Esophagus squamous epithelium (tissue), 4 donors: ENCODE results near the gene GSE1.

Source experiments
- CTCF ChIP-seq, 6 experiments: fragments of 450-650 bp in 4 of 6; fragments of 200-600 bp in 2 of 6; sonication (generic) in 2 of 6; IDR thresholded peaks; one replicate each; pipeline ENCODE4 v1.5.1; 2016 to 2019; ENCODE audit warnings: antibody characterized with exemption in 6 of 6, mild to moderate bottlenecking in 4 of 6, moderate library complexity in 4 of 6
- POLR2A ChIP-seq, 4 donors: fragments of 450-650 bp; IDR thresholded peaks; one replicate each; pipeline ENCODE4 v1.6.1; 2017; ENCODE audit warnings: antibody characterized with exemption in 4 of 4, mild to moderate bottlenecking in 4 of 4, moderate library complexity in 3 of 4

GRCh38 chr16:85674828-85675227, 61.7 kb downstream of the GSE1 start:
- TF ChIP-seq CTCF (IDR thresholded peaks at IDR 0.05) (no peak), POLR2A (IDR thresholded peaks at IDR 0.05) (no peak)
